ENCODE data around the gene WDPCP.

- no peak for TF ChIP-seq EZH2 (IDR thresholded peaks at IDR 0.05)
- no peak for TF ChIP-seq POLR2AphosphoS5 (IDR thresholded peaks at IDR 0.05; ENCODE audit: borderline replicate concordance, low read depth, low read length)
- no peak for TF ChIP-seq FOXP2 (optimal IDR thresholded peaks at IDR 0.05; ENCODE audit: control extremely low read depth, extremely low read length, insufficient read depth)
These were observed 73.5 kb downstream of the WDPCP start for GRCh38 chr2:63514781-63515180.

Measured in SK-N-MC (cell line).